PFSK-1 (cell line): ENCODE results near the gene NBEA.

ENCODE experiments used
- POLR2AphosphoS5 ChIP-seq: IDR thresholded peaks from 2 replicates; pipeline ENCODE4 v1.6.1; 2012; ENCODE audit warnings: low read depth, mild to moderate bottlenecking, control low read depth, low read length, moderate library complexity
- REST ChIP-seq, 2 experiments: IDR thresholded peaks; 2 replicates each; pipeline versions ENCODE4 v1.6.1 to v1.8.0; 2011 to 2012; ENCODE audit warnings: low read depth in 2 of 2, low read length in 2 of 2, control low read depth in 1 of 2, inconsistent platforms in 1 of 2, mild to moderate bottlenecking in 1 of 2, moderate library complexity in 1 of 2; ENCODE audit not compliant: insufficient read depth in 1 of 2

- TF ChIP-seq REST (IDR thresholded peaks at IDR 0.05; ENCODE audit: insufficient read depth in 1 of 2, low read depth in 2 of 2, low read length in 2 of 2) (no peak), POLR2AphosphoS5 (no peak)
Measured at GRCh38 chr13:35534343-35534742, 592.3 kb downstream of the NBEA start.
